IMR-90 (cell line): ENCODE data around the gene PATJ. TPM values are rescaled to one million over a fixed set of nuclear protein-coding genes. Genes with fewer than 3 reads are reported as not detected.

Source experiments
- ATAC-seq: fragments of 200-7000 bp; cut with Tn5 transposase; 2 replicates; pipeline ENCODE4 v1.9.1; 2020; ENCODE audit warnings: low read depth, mild to moderate bottlenecking, moderate library complexity
- BruUV-seq: library from RNA; stranded (reverse); fragments of 400-500 nt; replicated peaks from 2 replicates; lab custom pipeline; 2021; lab: Mats Ljungman, UMichigan
- CTCF ChIA-PET: fragments of 300-600 bp; formaldehyde crosslinking; extraction: SDS; loops from one replicate; lab custom pipeline; 2021; ENCODE audit warnings: antibody characterized with exemption; lab: Yijun Ruan, JAX
- POLR2A ChIA-PET: fragments of 300-600 bp; sonication (Branson Sonifier 250); formaldehyde crosslinking; loops from one replicate; lab custom pipeline; 2022; ENCODE audit warnings: antibody characterized with exemption; ENCODE audit not compliant: unreplicated experiment; lab: Charles Lee
- DNase-seq: peaks from one replicate; pipeline ENCODE4 v3.0.0; 2013
- H2AFZ ChIP-seq: replicated peaks from 2 replicates; pipeline ENCODE3; 2013; ENCODE audit warnings: low read length, mild to moderate bottlenecking; ENCODE audit not compliant: poor library complexity
- H2AK5ac ChIP-seq: 2 replicates; pipeline ENCODE4 v1.6.1; 2013; ENCODE audit warnings: low read depth, low read length, inconsistent platforms
- H2AK9ac ChIP-seq: replicated peaks from 2 replicates; pipeline ENCODE3; 2013; ENCODE audit warnings: mild to moderate bottlenecking, low read depth, low read length, moderate library complexity; ENCODE audit not compliant: poor library complexity
- H2BK120ac ChIP-seq: 2 replicates; pipeline ENCODE4 v1.6.1; 2013; ENCODE audit warnings: low read depth, low read length, inconsistent platforms
- H2BK15ac ChIP-seq: 3 replicates; pipeline ENCODE4 v1.6.1; 2013; ENCODE audit warnings: low read depth, low read length, inconsistent platforms
- H2BK20ac ChIP-seq: 2 replicates; pipeline ENCODE4 v1.6.1; 2013; ENCODE audit warnings: low read depth, mild to moderate bottlenecking, inconsistent platforms, low read length, moderate library complexity
- H2BK5ac ChIP-seq: 2 replicates; pipeline ENCODE4 v1.6.1; 2013; ENCODE audit warnings: mild to moderate bottlenecking, low read depth, low read length, inconsistent platforms; ENCODE audit not compliant: poor library complexity, severe bottlenecking
- H3K14ac ChIP-seq: replicated peaks from 2 replicates; pipeline ENCODE4 v1.6.1; 2013; ENCODE audit warnings: low read depth, low read length, inconsistent platforms
- H3K18ac ChIP-seq: 2 replicates; pipeline ENCODE4 v1.6.1; 2013; ENCODE audit warnings: low read depth, low read length, control low read depth
- H3K23ac ChIP-seq: 2 replicates; pipeline ENCODE4 v1.6.1; 2013; ENCODE audit warnings: low read depth, low read length, inconsistent platforms
- H3K27ac ChIP-seq: 2 replicates; pipeline ENCODE4 v1.5.1; 2013; ENCODE audit warnings: mild to moderate bottlenecking, control low read depth, low read length; ENCODE audit not compliant: insufficient read depth
- H3K27me3 ChIP-seq: 2 replicates; pipeline ENCODE4 v1.6.1; 2013; ENCODE audit warnings: low read length; ENCODE audit not compliant: control insufficient read depth, insufficient read depth
- H3K36me3 ChIP-seq: 2 replicates; pipeline ENCODE4 v1.6.1; 2013; ENCODE audit warnings: low read length, mixed read lengths; ENCODE audit not compliant: control insufficient read depth, insufficient read depth
- H3K4ac ChIP-seq: 2 replicates; pipeline ENCODE4 v1.6.1; 2013; ENCODE audit warnings: low read depth, low read length, inconsistent platforms
- H3K4me1 ChIP-seq: 2 replicates; pipeline ENCODE4 v1.6.1; 2013; ENCODE audit warnings: low read length, mixed read lengths; ENCODE audit not compliant: control insufficient read depth, insufficient read depth
- H3K4me2 ChIP-seq: 2 replicates; pipeline ENCODE4 v1.6.1; 2013; ENCODE audit warnings: low read depth, mild to moderate bottlenecking, control low read depth, low read length, moderate library complexity
- H3K4me3 ChIP-seq: 2 replicates; pipeline ENCODE4 v1.5.1; 2013; ENCODE audit warnings: low read depth, mild to moderate bottlenecking, control low read depth, low read length, moderate library complexity; ENCODE audit not compliant: insufficient read depth
- H3K56ac ChIP-seq: 2 replicates; pipeline ENCODE4 v1.6.1; 2013; ENCODE audit warnings: low read length, inconsistent platforms; ENCODE audit not compliant: insufficient read depth; ENCODE audit errors: extremely low read depth
- H3K79me1 ChIP-seq, 2 experiments: 2 replicates each; pipeline ENCODE4 v1.6.1; 2013; ENCODE audit warnings: low read length in 2 of 2, inconsistent platforms in 1 of 2, low read depth in 1 of 2
- H3K9ac ChIP-seq: 2 replicates; pipeline ENCODE4 v1.6.1; 2013; ENCODE audit warnings: low read depth, low read length, control low read depth
- H3K9me1 ChIP-seq: 2 replicates; pipeline ENCODE4 v1.6.1; 2013; ENCODE audit warnings: low read length, inconsistent platforms; ENCODE audit not compliant: insufficient read depth
- H3K9me3 ChIP-seq: 2 replicates; pipeline ENCODE4 v1.6.1; 2013; ENCODE audit warnings: low read length; ENCODE audit not compliant: control insufficient read depth, insufficient read depth
- H4K20me1 ChIP-seq: 2 replicates; pipeline ENCODE4 v1.6.1; 2013; ENCODE audit warnings: low read length, inconsistent platforms; ENCODE audit not compliant: insufficient read depth
- H4K5ac ChIP-seq: 2 replicates; pipeline ENCODE4 v1.6.1; 2013; ENCODE audit warnings: mild to moderate bottlenecking, low read depth, low read length, control low read depth
- H4K8ac ChIP-seq, 2 experiments: 2 replicates each; pipeline ENCODE4 v1.6.1; 2013; ENCODE audit warnings: low read depth in 2 of 2, low read length in 2 of 2, control low read depth in 1 of 2, inconsistent platforms in 1 of 2
- H4K91ac ChIP-seq: 2 replicates; pipeline ENCODE4 v1.6.1; 2013; ENCODE audit warnings: low read depth, low read length, inconsistent platforms; ENCODE audit not compliant: insufficient read depth
- ELK1 ChIP-seq: fragments of 150-350 bp; IDR thresholded peaks from 2 replicates; pipeline ENCODE4 v1.6.1; 2016; ENCODE audit warnings: low read depth, mild to moderate bottlenecking, low read length, moderate library complexity, borderline replicate concordance
- MAFK ChIP-seq: IDR thresholded peaks from 2 replicates; pipeline ENCODE4 v1.6.1; 2012; ENCODE audit warnings: low read depth, low read length, improper control_type of control experiment
- POLR2A ChIP-seq: IDR thresholded peaks from 2 replicates; pipeline ENCODE4 v1.6.1; 2012; ENCODE audit warnings: mild to moderate bottlenecking, low read depth, low read length
- dilution Hi-C: fragments of 300-500 bp; cut with HindIII; formaldehyde crosslinking; loops from one replicate; pipeline ENCODE4 v1.14.3; 2018; ENCODE audit warnings: low sequenced_read_pairs; ENCODE audit not compliant: unreplicated experiment
- in situ Hi-C: fragments of 300-500 bp; cut with MboI; formaldehyde crosslinking; loops from 3 replicates; pipeline ENCODE4 v1.14.3; 2019; ENCODE audit warnings: low sequenced_read_pairs, inconsistent platforms, mixed read lengths
- intact Hi-C: fragments of 100-400 bp; cut with micrococcal nuclease; formaldehyde crosslinking; loops from 2 replicates; pipeline ENCODE4 v1.10.0; 2022
- polyA plus RNA-seq, 3 experiments: library from polyadenylated mRNA; depleted of rRNA; stranded (reverse); fragments of >200 nt; gene quantifications; 2 replicates each; pipeline ENCODE4 v1.2.3, GENCODE V29; 2012; ENCODE audit warnings: low replicate concordance in 1 of 3
- total RNA-seq: library from RNA; depleted of rRNA; stranded (reverse); fragments of >200 nt; gene quantifications from 2 replicates; pipeline ENCODE4 v1.2.3, GENCODE V29; 2012

Gene PATJ
- total and polyA plus RNA-seq, 2 of the 4 experiments (the other 2 are of a cell fraction) = 2.0 to 3.4 TPM

DNA sequence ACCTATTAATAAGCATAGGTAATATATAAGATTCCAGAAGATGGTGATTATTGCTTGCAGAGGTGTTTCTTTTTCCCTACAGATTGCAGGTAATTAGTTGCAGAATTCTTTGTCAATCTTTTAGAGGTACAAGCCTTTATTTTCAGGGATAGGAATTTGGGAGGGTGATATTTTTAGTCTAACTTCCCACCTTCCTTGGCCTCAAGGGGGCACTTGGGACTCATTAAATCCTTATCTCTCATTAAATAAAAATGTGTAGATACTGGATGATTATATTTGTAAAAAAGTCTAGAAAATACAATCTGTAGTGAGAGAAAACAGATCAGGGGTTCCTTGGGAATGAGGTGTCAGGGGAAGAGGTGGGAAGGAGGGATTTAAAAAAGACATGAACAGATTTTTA, 179.2 kb downstream of the PATJ start:
- H2BK20ac ChIP-seq = no peak overlapping the region
- no peak for TF ChIP-seq POLR2A
- TF ChIP-seq ELK1 = no peak
- no peak for TF ChIP-seq MAFK
- no peaks in the 10 kb centered on the region for H3K27me3 ChIP-seq
- no peak overlapping the region for H3K27ac ChIP-seq
- H2BK15ac ChIP-seq = no peak overlapping the region
- H4K20me1 ChIP-seq = no peaks in the 10 kb centered on the region
- CTCF ChIA-PET = interaction anchor here (0.6 kb wide), 1 partner anchor 679 kb away, joined by 3 read pairs; no protein-coding TSS in a partner anchor
- no peak overlapping the region for H2BK5ac ChIP-seq
- no peak overlapping the region for H2AFZ ChIP-seq
- H4K5ac ChIP-seq = no peak overlapping the region
- H2AK5ac ChIP-seq = no peak overlapping the region
- ATAC-seq = no peak
- H3K18ac ChIP-seq = no peak overlapping the region
- no peak overlapping the region for H4K91ac ChIP-seq
- H3K36me3 ChIP-seq = no peaks in the 10 kb centered on the region
- POLR2A ChIA-PET = no interaction called here
- no peak overlapping the region for H4K8ac ChIP-seq
- no peak overlapping the region for H3K9ac ChIP-seq
- H3K4me1 ChIP-seq = no peaks in the 10 kb centered on the region
- DNase-seq = no peak
- intact Hi-C loops = no loop called here
- in situ Hi-C loops = no loop called here
- H2AK9ac ChIP-seq = no peak overlapping the region
- dilution Hi-C loops = no loop called here
- H3K14ac ChIP-seq = no peak overlapping the region
- H3K9me3 ChIP-seq = no peaks in the 10 kb centered on the region
- BruUV-seq = no TSS peak
- no peak overlapping the region for H3K4ac ChIP-seq
- no peak overlapping the region for H2BK120ac ChIP-seq
- no peaks in the 10 kb centered on the region for H3K79me1 ChIP-seq
- no peak overlapping the region for H3K56ac ChIP-seq
- H3K23ac ChIP-seq = no peak overlapping the region
- no peak overlapping the region for H3K4me3 ChIP-seq
- H3K9me1 ChIP-seq = no peaks in the 10 kb centered on the region
- H3K4me2 ChIP-seq = no peak overlapping the region
